T-helper 17 cell (primary cell): ENCODE results near the gene ZBTB48. TPM values are rescaled to one million over a fixed set of nuclear protein-coding genes. Genes with fewer than 3 reads are reported as not detected.
A peak's percentile ranks its signal among the peaks of the same experiment; 100 is the strongest.
"Not testable (repeated sequence)": the region's sequence is repeated elsewhere in the genome, so short reads cannot be mapped to it uniquely, and the experiment has no call there.

ENCODE experiments used
- ATAC-seq: fragments of 150-1000 bp; cut with Tn5 transposase; 2 replicates; pipeline ENCODE4 v1.10.0; 2021; ENCODE audit warnings: mild to moderate bottlenecking, moderate library complexity
- DNase-seq, 3 donors: peaks; one replicate each; pipeline versions ENCODE4 v3.0.0 to v3.0.0-alpha.2; 2020 to 2021
- H3K9me3 ChIP-seq: one replicate; pipeline ENCODE4 v1.7.0; 2013; ENCODE audit warnings: low read length, mild to moderate bottlenecking; ENCODE audit not compliant: control insufficient read depth, poor library complexity, severe bottlenecking
- H3K27ac Mint-ChIP-seq: one replicate; pipeline ENCODE4 v1.8.0; 2022; ENCODE audit warnings: mild to moderate bottlenecking, moderate library complexity, mixed read lengths
- H3K27me3 Mint-ChIP-seq: one replicate; pipeline ENCODE4 v1.8.0; 2022; ENCODE audit warnings: mixed read lengths
- H3K36me3 Mint-ChIP-seq: one replicate; pipeline ENCODE4 v1.8.0; 2022; ENCODE audit warnings: low read depth, mixed read lengths
- H3K4me1 Mint-ChIP-seq: one replicate; pipeline ENCODE4 v1.8.0; 2022; ENCODE audit warnings: mild to moderate bottlenecking, mixed read lengths
- H3K4me3 Mint-ChIP-seq: one replicate; pipeline ENCODE4 v1.8.0; 2022; ENCODE audit warnings: mild to moderate bottlenecking, moderate library complexity, mixed read lengths
- total RNA-seq, 4 donors: library from RNA in 2 of 4; stranded (reverse) in 2 of 4; gene quantifications; one replicate each; pipeline ENCODE4 v1.2.3 and lab custom pipeline; 2022 to 2026

Gene ZBTB48
- total RNA-seq, 2 donors from 2014 or later: 34.0 to 34.2 TPM

DNA sequence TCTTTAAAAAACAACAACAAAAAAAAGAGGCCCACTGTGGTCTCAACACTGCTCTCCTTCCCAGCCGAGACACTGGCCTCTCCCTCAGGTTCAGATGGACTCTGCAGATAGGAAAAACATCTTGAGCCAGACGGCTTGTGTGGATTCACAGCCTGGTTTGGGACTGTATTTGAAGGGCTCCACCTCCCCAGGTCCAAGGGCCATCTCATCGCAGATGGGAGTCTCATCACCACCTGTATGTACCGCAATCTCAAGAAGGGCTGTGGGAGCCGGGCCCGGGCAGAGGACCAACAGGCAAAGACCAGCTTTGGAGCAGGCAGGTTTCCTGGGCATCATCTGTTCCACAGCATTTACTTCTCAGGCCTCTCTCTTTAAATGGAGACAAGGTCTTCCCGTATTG, 10.3 kb downstream of the ZBTB48 start:
- H3K27ac Mint-ChIP-seq: peak overlapping the region; percentile 21
- H3K4me1 Mint-ChIP-seq: peaks cover 16% of the 10 kb centered on the region
- no peaks in the 10 kb centered on the region for H3K36me3 Mint-ChIP-seq
- H3K27me3 Mint-ChIP-seq: no peaks in the 10 kb centered on the region
- no peak for DNase-seq
- no peak for ATAC-seq
- no peak overlapping the region for H3K4me3 Mint-ChIP-seq
- H3K9me3 ChIP-seq: no peaks in the 10 kb centered on the region

DNA sequence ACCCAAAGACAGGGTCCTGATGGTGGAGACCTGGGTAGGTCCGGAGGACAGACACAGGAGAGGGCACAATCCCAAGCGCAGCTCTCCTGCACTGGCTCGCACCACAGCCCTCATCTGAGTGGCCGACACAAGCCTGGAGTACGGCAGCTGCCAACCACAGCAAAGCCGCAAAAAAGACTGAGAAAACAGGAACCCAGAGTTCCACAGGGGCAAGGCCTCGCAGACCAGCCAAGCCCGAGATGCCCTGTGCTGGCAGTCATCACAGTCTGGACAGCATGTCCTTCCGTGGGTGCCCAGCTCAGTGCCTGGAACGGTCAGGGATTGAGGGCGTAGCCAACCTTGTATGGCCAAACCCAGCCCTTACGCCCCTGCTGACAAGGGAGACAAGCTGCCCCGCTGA, 11.4 kb downstream of the ZBTB48 start:
- DNase-seq: no peak
- ATAC-seq: peak; percentile 42
- H3K4me3 Mint-ChIP-seq: no peak overlapping the region
- no peaks in the 10 kb centered on the region for H3K36me3 Mint-ChIP-seq
- H3K4me1 Mint-ChIP-seq: peaks cover 21% of the 10 kb centered on the region
- H3K27ac Mint-ChIP-seq: peak overlapping the region; percentile 9
- no peaks in the 10 kb centered on the region for H3K27me3 Mint-ChIP-seq
- no peaks in the 10 kb centered on the region for H3K9me3 ChIP-seq

DNA sequence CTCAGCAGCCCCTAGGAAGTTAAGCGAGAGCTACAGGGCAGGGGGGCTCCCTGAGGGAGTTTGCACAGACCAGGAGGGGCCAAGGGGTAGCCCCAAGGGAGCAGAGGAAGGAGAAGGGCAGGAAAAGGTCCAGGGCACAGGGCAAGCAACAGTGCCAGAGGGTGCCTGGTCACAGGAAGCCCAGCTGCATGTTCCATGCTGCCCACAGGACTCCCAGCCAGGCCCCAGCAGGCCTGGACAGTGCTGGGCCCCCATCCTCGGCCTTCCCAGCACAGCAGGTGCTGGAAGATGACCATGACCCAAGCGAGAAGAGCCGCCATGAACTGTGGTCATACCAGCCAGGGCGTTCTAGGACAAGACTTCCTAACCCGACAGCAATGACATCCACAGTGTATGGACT, 11.8 kb downstream of the ZBTB48 start:
- Mint-ChIP-seq H3K4me1 (peaks cover 24% of the 10 kb centered on the region), H3K27me3 (no peaks in the 10 kb centered on the region), H3K4me3 (no peak overlapping the region), H3K27ac (peak overlapping the region; percentile 9), H3K36me3 (no peaks in the 10 kb centered on the region)
- ATAC-seq (no peak), DNase-seq (no peak)
- H3K9me3 ChIP-seq: no peaks in the 10 kb centered on the region

DNA sequence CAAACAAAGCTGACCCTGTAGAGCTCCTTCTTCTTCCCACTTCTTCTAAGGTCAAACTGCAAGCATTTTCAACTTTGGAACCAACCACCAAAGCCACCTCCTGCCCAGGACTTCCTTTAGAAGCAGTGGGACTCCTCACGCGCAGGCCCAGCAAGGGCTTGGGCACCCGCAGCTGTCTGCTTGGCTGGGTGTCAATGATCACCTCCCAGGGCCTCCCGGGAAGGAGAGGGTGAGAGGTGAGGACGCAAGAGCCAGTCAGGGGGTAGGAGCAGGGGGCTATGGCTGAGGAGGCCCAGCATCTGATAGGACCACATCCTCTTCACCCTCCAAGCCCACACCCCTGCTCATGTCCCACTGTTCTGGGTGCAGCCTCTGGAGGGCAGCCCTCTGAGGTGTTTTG, 12.6 kb downstream of the ZBTB48 start:
- no peaks in the 10 kb centered on the region for H3K9me3 ChIP-seq
- Mint-ChIP-seq H3K36me3 (no peaks in the 10 kb centered on the region), H3K4me3 (no peak overlapping the region), H3K27ac (no peak overlapping the region), H3K4me1 (peaks cover 24% of the 10 kb centered on the region), H3K27me3 (no peaks in the 10 kb centered on the region)
- ATAC-seq (no peak), DNase-seq (no peak)

DNA sequence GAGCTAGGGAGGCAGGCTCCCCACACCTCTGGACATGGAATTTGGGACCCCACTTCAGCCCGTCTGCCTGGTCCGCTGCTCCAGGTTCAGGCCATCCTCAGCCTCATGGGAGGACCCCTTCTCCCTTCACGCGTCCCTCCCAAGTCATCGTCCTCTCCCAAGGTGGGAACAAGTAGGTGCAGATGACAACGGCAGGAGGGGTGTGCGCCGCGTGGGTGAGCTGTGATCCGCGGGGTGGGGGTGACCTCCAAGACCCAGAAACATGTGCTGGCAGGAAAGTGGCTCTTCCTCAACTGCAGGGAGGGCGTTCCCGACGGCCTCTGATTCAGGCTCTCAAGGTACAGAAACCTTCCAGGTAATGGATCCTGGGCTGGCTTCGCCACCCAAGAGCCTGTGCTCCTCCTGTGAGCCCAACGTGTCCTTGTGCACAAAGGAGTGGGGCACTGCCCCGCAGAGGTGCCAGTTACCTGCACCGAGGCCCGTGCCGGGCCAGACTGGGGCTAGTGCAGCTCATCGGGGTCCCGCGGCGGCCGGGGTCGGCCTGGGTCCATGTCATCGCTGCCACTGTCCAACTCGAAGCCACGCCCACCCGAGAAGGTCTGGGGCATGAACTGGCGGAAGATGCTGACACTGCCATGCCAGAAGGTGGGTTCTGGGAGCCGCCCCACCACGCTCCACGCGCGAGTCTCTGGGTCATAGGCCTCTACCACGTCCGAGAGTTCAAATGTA, 13.2 kb downstream of the ZBTB48 start:
- Mint-ChIP-seq H3K4me3 (no peak overlapping the region), H3K36me3 (no peaks in the 10 kb centered on the region), H3K27me3 (no peaks in the 10 kb centered on the region), H3K4me1 (peaks cover 21% of the 10 kb centered on the region), H3K27ac (no peak overlapping the region)
- no peak for ATAC-seq
- DNase-seq: no peak
- no peaks in the 10 kb centered on the region for H3K9me3 ChIP-seq

DNA sequence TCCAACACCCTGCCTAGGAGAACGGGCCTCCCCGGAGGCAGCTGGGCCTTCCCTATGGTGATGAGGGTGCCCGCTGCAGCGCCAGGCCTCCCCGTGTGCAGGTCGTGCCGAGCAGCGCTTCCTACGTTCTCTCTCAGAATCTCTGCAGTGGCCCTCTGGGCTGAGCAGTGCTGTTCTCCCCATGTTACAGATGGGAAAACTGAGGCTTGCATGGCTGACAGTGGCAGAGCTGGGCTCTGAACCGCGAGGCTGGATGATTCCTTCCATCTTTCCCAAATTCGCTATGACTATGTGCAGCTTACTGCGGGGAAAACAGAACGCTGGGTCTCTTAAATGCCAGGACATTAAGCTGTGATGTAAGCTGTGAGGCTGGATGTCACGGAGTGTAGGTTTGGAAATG, 14.0 kb downstream of the ZBTB48 start:
- DNase-seq: no peak
- Mint-ChIP-seq H3K36me3 (no peaks in the 10 kb centered on the region), H3K27me3 (no peaks in the 10 kb centered on the region), H3K27ac (no peak overlapping the region), H3K4me1 (peaks cover 24% of the 10 kb centered on the region), H3K4me3 (no peak overlapping the region)
- no peak for ATAC-seq
- no peaks in the 10 kb centered on the region for H3K9me3 ChIP-seq

DNA sequence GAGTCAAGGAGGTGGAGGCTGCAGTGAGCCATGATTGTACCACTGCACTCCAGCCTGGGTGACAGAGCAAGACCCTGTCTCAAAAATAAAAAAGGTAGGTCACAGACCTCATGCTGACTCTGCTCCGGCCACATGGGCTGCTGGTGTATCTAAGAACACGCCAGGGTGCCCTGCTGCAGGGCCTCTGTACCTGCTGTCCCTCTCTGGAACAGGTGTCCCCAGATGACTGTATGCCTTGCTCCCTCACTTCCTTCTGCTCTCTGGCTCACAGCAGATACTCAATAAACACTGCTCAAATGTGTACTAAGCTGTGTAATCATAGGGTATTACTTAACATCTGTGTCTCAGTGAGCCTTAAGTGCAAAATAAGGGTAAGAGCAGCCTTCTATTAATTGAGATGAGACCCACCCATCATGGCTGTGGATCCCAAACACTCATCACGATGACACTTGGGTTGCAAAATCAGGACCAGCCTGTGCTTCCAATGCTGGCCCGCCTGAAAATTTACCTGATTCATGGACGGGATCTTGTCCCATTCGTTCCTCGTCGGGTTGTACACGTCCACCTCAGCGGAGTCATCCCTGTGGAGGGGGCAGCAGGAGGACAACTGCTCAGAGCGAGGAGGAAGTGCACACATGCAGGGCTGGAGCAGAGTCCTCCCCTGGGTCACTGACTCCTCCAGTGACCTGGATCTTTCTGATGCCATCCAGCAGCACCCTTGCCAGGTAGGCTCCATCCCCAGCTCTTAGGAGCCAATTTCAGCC, 15.4 kb downstream of the ZBTB48 start:
- no peaks in the 10 kb centered on the region for H3K9me3 ChIP-seq
- no peak for ATAC-seq
- DNase-seq: no peak
- Mint-ChIP-seq H3K4me1 (peaks cover 30% of the 10 kb centered on the region), H3K27ac (no peak overlapping the region), H3K4me3 (no peak overlapping the region), H3K36me3 (no peaks in the 10 kb centered on the region), H3K27me3 (no peaks in the 10 kb centered on the region)

DNA sequence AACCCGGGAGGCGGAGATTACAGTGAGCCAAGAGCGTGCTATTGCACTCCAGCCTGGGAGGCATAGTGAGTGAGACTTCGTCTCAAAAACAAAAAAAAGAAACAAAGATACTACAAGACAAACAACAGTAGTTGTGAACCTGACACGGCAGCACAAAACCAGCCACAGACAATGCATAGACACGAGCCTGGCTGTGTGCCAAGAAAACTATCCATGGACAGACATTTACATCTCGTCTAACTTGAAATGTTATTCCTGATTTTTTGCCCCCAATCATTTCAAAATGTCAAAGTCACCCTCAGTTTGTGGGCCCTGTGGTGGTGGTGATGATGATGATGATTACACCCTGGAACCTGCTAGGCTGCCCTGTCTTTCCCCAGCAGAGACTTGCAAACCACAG, 16.6 kb downstream of the ZBTB48 start:
- no peaks in the 10 kb centered on the region for H3K9me3 ChIP-seq
- H3K27me3 Mint-ChIP-seq: no peaks in the 10 kb centered on the region
- H3K4me3 Mint-ChIP-seq: no peak overlapping the region
- no peak for DNase-seq
- no peak for ATAC-seq
- no peak overlapping the region for H3K27ac Mint-ChIP-seq
- peaks cover 30% of the 10 kb centered on the region for H3K4me1 Mint-ChIP-seq
- no peaks in the 10 kb centered on the region for H3K36me3 Mint-ChIP-seq

DNA sequence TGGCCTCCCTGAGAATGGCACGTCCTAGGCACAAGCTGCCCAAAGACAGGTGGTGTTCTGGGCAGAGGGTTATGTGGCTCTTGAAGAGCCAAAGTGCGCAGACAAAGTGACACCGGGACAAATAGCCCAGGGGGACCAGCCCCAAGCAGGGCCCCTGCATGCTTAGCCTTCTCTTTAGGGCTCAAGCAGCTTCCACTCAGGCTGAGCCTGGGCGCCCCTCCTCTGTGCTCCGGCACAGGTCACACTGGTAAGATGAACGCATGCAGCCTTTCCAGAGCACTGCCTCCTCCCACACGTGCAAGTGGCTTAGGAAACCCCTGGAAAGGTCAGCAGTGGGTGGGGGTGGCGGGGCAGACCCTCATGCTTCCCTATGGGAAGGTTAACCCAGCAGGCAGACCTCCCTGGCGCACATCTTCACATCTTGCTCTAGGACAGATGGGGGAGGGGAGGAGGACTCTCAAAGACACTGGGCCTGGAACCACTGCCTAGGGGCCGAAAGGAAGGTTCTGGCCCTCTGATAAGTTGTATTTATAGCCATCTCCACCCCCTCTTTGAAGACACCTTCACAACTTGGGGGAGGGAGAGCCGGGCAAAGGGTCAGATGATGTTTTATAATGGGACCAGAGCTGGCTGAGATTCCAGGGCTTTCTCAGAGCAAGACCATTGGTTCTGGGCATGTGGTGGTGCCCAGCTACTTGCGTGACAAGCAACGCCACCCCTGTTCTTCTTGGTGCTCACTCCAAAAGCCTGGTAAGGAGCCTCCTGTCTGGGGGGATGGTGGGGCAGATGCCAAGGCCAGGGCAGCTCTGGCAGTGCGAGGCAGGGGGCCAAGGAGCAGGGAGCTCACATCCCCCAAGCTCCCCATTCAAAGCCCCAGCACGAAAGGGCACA, 17.3 kb downstream of the ZBTB48 start:
- ATAC-seq: no peak
- H3K36me3 Mint-ChIP-seq: no peaks in the 10 kb centered on the region
- peaks cover 24% of the 10 kb centered on the region for H3K4me1 Mint-ChIP-seq
- peak overlapping the region; percentile 16 for H3K27ac Mint-ChIP-seq
- no peak for DNase-seq
- H3K27me3 Mint-ChIP-seq: no peaks in the 10 kb centered on the region
- H3K4me3 Mint-ChIP-seq: no peak overlapping the region
- H3K9me3 ChIP-seq: no peaks in the 10 kb centered on the region

DNA sequence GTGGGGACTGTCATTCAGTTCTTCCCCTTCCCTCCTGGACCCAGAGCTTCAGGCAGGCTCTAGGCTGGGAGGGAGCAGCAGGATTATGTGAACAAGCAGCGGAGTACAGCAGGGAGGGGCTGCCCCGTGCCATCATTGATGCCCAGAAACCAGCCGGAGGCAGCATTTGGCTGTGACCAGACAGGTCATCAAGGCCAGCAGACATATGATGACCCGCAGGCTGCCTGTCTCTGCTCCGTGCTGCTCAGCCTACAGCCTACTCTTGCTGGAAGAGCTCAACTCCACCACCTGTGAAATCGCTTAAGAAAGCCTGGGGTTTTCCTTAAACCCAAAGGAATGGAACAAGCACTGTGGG, 18.0 kb downstream of the ZBTB48 start:
- Mint-ChIP-seq H3K4me3 (no peak overlapping the region), H3K36me3 (no peaks in the 10 kb centered on the region), H3K4me1 (peaks cover 24% of the 10 kb centered on the region), H3K27ac (peak overlapping the region; percentile 16), H3K27me3 (no peaks in the 10 kb centered on the region)
- DNase-seq (no peak), ATAC-seq (no peak)
- H3K9me3 ChIP-seq: no peaks in the 10 kb centered on the region

DNA sequence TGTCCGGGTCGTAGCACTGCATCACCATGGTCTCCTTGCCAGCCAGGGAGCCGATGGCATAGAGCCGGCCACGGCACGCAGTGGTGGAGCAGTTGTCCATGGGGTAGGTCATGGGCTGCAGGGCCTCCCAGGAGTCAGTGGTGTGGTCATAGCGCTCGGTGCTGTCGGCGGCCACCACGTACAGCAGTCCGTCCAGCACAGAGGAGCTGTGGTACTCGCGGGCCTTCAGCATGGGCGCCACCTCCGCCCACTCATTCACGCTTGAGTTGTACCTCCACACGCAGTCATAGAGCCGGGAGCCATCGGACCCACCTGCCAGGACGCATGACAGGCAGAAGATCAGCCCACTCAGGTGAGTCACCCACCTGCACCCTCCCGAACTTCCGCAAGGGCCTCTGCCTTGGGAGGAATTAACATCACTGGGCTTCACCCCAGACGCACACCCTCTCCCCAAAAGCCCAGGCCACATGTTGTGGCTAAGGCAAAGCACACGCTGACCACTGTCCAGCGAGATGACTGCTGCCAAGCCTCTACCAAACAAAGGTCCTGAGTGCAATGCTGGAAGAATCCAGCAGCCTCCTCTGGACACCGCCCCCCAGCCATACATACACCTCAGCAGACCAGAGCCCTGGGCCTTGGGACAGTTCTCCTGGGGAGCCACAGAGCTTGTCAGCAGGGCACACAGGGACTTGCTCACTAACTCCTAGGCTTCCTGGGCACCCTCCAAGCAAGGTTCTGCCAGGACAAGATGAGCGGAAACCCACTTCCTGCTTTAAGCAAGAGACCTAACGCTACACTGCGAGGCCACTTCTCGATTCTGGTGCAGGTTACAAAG, 19.6 kb downstream of the ZBTB48 start:
- DNase-seq: peak in 1 of 3 donors; percentile 28
- Mint-ChIP-seq H3K4me3 (peak overlapping the region; percentile 98), H3K36me3 (no peaks in the 10 kb centered on the region), H3K4me1 (peaks cover 26% of the 10 kb centered on the region), H3K27ac (peak overlapping the region; percentile 95), H3K27me3 (no peaks in the 10 kb centered on the region)
- no peaks in the 10 kb centered on the region for H3K9me3 ChIP-seq
- ATAC-seq: peak; percentile 18

DNA sequence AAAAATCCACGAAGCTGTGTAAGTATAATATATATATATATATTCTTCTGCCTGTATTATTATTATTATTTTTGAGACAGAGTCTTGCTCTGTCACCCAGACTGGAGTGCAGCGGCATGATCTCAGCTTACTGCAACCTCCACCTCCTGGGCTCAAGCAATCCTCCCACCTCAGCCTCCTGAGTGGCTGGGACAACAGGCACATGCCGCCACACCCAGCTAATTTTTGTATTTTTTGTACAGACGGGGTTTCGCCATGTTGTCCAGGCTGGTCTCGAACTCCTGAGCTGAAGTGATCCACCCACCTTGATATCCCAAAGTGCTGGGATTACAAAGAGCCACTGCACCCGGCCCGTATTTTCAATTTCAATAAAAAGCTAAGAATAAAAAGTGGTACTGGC, 20.2 kb downstream of the ZBTB48 start:
- not testable (repeated sequence) for ATAC-seq, H3K27me3 Mint-ChIP-seq, H3K9me3 ChIP-seq, H3K36me3 Mint-ChIP-seq, DNase-seq
- Mint-ChIP-seq H3K4me3 (peak overlapping the region; percentile 98), H3K4me1 (peaks cover 26% of the 10 kb centered on the region), H3K27ac (peak overlapping the region; percentile 95)
